Mucosa of stomach (tissue), 1 donor: ENCODE results near the gene EME1.
"Not testable (repeated sequence)": the region's sequence is repeated elsewhere in the genome, so short reads cannot be mapped to it uniquely, and the experiment has no call there.

Source experiments
- H3K27me3 ChIP-seq: one replicate; pipeline ENCODE4 v1.7.0; 2013; ENCODE audit warnings: mild to moderate bottlenecking, low read length; ENCODE audit not compliant: control insufficient read depth, insufficient read depth
- H3K36me3 ChIP-seq: one replicate; pipeline ENCODE4 v1.7.0; 2013; ENCODE audit warnings: low read length; ENCODE audit not compliant: control insufficient read depth, insufficient read depth
- H3K4me1 ChIP-seq: one replicate; pipeline ENCODE4 v1.7.0; 2013; ENCODE audit warnings: mild to moderate bottlenecking, low read length; ENCODE audit not compliant: control insufficient read depth, insufficient read depth
- H3K4me3 ChIP-seq: one replicate; pipeline ENCODE4 v1.7.0; 2013; ENCODE audit warnings: low read length
- H3K9ac ChIP-seq: one replicate; pipeline ENCODE4 v1.7.0; 2013; ENCODE audit warnings: mild to moderate bottlenecking, low read length, moderate library complexity
- H3K9me3 ChIP-seq: one replicate; pipeline ENCODE4 v1.7.0; 2013; ENCODE audit warnings: mild to moderate bottlenecking, low read length, moderate library complexity; ENCODE audit not compliant: control insufficient read depth
- donor health status: Pancreatic carcinoma.

The EME1 gene

GRCh38 chr17:50372758-50373556 lies at the start of gene EME1, which contains the start of gene MRPL27:
Gene EME1 (plus strand): TSS chr17:50373229. CDS start chr17:50375209, 1,980 bp downstream.
Gene MRPL27 (minus strand): TSS chr17:50373184. CDS start chr17:50373170, 14 bp downstream.
- Histone ChIP-seq H3K27me3 (no peaks in the 10 kb centered on the region), H3K36me3 (peaks cover 10% of the 10 kb centered on the region), H3K4me3 (peak within 1 kb of the TSS; percentile 94), H3K4me1 (peaks cover 12% of the 10 kb centered on the region), H3K9me3 (no peaks in the 10 kb centered on the region), H3K9ac (peak within 1 kb of the TSS; percentile 75)

GRCh38 chr17:50325906-50326305 lies 47.1 kb upstream of the EME1 start:
- no peak overlapping the region for H3K9ac ChIP-seq
- peaks cover 3% of the 10 kb centered on the region for H3K27me3 ChIP-seq
- H3K36me3 ChIP-seq = no peaks in the 10 kb centered on the region
- no peaks in the 10 kb centered on the region for H3K4me1 ChIP-seq
- no peak overlapping the region for H3K4me3 ChIP-seq
- no peaks in the 10 kb centered on the region for H3K9me3 ChIP-seq

GRCh38 chr17:50326831-50327364 lies 46.1 kb upstream of the EME1 start:
- H3K27me3 ChIP-seq = peaks cover 3% of the 10 kb centered on the region
- no peak overlapping the region for H3K4me3 ChIP-seq
- H3K36me3 ChIP-seq = no peaks in the 10 kb centered on the region
- H3K9ac ChIP-seq = no peak overlapping the region
- no peaks in the 10 kb centered on the region for H3K4me1 ChIP-seq
- H3K9me3 ChIP-seq = no peaks in the 10 kb centered on the region

- Histone ChIP-seq H3K9ac (no peak overlapping the region), H3K4me1 (no peaks in the 10 kb centered on the region), H3K27me3 (peaks cover 3% of the 10 kb centered on the region), H3K9me3 (no peaks in the 10 kb centered on the region), H3K36me3 (no peaks in the 10 kb centered on the region), H3K4me3 (no peak overlapping the region)
Measured at GRCh38 chr17:50328363-50329325, 44.4 kb upstream of the EME1 start.

- Histone ChIP-seq H3K36me3 (no peaks in the 10 kb centered on the region), H3K4me3 (no peak overlapping the region), H3K4me1 (no peaks in the 10 kb centered on the region)
Measured at GRCh38 chr17:50329716-50330115, 43.3 kb upstream of the EME1 start.

GRCh38 chr17:50330151-50330775 lies 42.8 kb upstream of the EME1 start:
- peaks cover 3% of the 10 kb centered on the region for H3K27me3 ChIP-seq
- H3K36me3 ChIP-seq = no peaks in the 10 kb centered on the region
- H3K4me3 ChIP-seq = no peak overlapping the region
- H3K4me1 ChIP-seq = no peaks in the 10 kb centered on the region
- no peaks in the 10 kb centered on the region for H3K9me3 ChIP-seq
- no peak overlapping the region for H3K9ac ChIP-seq

More at GRCh38 chr17:50329716-50330115, 43.3 kb upstream of the EME1 start:
- Histone ChIP-seq H3K27me3 (peaks cover 3% of the 10 kb centered on the region), H3K9ac (no peak overlapping the region), H3K9me3 (no peaks in the 10 kb centered on the region)

- Histone ChIP-seq H3K36me3 (no peaks in the 10 kb centered on the region), H3K9me3 (no peaks in the 10 kb centered on the region), H3K9ac (no peak overlapping the region), H3K4me3 (no peak overlapping the region), H3K4me1 (no peaks in the 10 kb centered on the region), H3K27me3 (peaks cover 3% of the 10 kb centered on the region)
Measured at GRCh38 chr17:50331085-50331791, 41.8 kb upstream of the EME1 start.

- Histone ChIP-seq H3K4me1 (no peaks in the 10 kb centered on the region), H3K4me3 (no peak overlapping the region), H3K9ac (no peak overlapping the region), H3K9me3 (no peaks in the 10 kb centered on the region), H3K36me3 (no peaks in the 10 kb centered on the region), H3K27me3 (peaks cover 3% of the 10 kb centered on the region)
Measured at GRCh38 chr17:50332196-50332595, 40.8 kb upstream of the EME1 start.

- H3K4me3 ChIP-seq, H3K9me3 ChIP-seq, H3K4me1 ChIP-seq, H3K9ac ChIP-seq, H3K27me3 ChIP-seq, H3K36me3 ChIP-seq: not testable (repeated sequence)
Measured at GRCh38 chr17:50333291-50334057, 39.6 kb upstream of the EME1 start.

- Histone ChIP-seq H3K9me3 (no peaks in the 10 kb centered on the region), H3K27me3 (no peaks in the 10 kb centered on the region), H3K36me3 (no peaks in the 10 kb centered on the region), H3K4me1 (no peaks in the 10 kb centered on the region), H3K4me3 (no peak overlapping the region), H3K9ac (no peak overlapping the region)
Measured at GRCh38 chr17:50337956-50338355, 35.1 kb upstream of the EME1 start.
